Measurements from ENCODE around the gene CDC123. TPM values are rescaled to one million over a fixed set of nuclear protein-coding genes. Genes with fewer than 3 reads are reported as not detected.
"Not testable (repeated sequence)": the region's sequence is repeated elsewhere in the genome, so short reads cannot be mapped to it uniquely, and the experiment has no call there.

CDC123 gene
- total RNA-seq, 2 experiments from 2014 or later: 56.7 to 69.2 TPM

DNA sequence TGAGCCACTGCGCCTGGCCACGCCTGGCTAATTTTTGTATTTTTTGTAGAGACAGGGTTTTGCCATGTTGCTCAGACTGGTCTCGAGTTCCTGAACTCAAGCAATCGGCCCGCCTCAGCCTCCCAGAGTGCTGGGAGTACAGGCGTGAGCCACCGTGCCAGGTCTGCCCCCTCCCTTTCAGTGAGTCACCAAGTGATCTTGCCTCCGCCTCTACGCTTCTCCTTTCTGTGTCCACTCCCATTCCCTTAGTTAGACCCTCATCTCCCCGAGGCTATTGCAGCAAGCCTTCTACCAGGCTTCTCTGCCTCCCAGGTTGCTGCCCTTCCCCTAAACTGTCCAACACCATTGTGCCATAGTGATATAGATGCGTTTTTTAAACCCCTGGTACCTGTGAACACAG, 32.9 kb downstream of the CDC123 start:
- H3K27me3 Mint-ChIP-seq: no peaks in the 10 kb centered on the region
- H3K36me3 Mint-ChIP-seq: peaks cover 33% of the 10 kb centered on the region
- H3K4me1 Mint-ChIP-seq: no peaks in the 10 kb centered on the region
- H3K9me3 Mint-ChIP-seq: peaks cover 3% of the 10 kb centered on the region
- DNase-seq: no peak
- H3K4me3 Mint-ChIP-seq: no peak overlapping the region
- no peak overlapping the region for H3K27ac Mint-ChIP-seq
- POLR2A ChIA-PET: no interaction called here
- ATAC-seq (ENCODE audit: low read depth): no peak

DNA sequence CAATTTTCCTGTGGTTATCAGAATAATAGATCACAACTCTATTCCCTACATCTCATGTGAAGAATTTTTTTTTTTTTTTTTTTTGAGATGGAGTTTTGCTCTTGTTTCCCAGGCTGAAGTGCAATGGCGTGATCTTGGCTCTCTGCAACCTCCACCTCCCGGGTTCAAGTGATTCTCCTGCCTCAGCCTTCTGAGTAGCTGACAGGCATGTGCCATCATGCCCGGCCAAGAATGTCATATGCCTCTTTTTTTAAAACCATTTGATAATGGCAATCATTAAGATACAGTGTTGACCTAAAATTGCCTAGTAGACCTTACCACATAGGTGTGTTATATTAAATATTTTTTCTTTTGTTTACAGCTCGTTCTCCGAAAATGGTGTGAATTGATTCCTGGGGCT, 38.7 kb downstream of the CDC123 start:
- H3K9me3 Mint-ChIP-seq; H3K4me1 Mint-ChIP-seq; H3K4me3 Mint-ChIP-seq; DNase-seq; ATAC-seq (ENCODE audit: low read depth); H3K27ac Mint-ChIP-seq; H3K27me3 Mint-ChIP-seq; POLR2A ChIA-PET: not testable (repeated sequence)
- H3K36me3 Mint-ChIP-seq: peaks cover 22% of the 10 kb centered on the region

DNA sequence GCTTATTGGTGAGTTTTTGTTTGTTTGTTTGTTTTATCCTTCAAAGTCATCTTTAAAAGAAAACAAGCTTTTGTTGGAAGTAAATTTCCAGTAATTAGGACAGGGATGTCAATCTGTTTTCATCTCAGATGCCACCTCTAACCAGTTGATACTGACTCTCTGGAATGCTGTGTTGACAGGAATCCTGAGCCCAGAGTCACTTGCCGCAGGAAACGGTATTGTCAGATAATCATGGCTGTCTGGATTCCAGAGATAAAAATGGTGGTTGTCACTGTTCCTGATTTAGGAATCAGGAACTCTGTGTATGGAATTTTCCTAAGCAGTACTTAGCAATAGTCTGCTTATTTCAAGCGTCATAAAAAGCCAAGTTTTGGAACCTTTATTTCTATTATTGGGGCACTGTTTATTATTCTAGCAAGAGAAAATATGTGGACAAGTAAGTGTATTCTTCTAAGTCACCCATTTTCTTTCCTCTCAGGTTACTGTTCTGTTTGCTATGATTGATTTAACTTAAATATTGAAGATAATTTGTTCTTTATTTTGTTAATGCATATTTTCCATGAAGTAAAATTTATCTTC, 39.2 kb downstream of the CDC123 start:
- POLR2A ChIA-PET: no interaction called here
- Mint-ChIP-seq H3K4me3 (no peak overlapping the region), H3K4me1 (peaks cover 2% of the 10 kb centered on the region), H3K36me3 (peaks cover 23% of the 10 kb centered on the region), H3K27ac (no peak overlapping the region), H3K9me3 (no peaks in the 10 kb centered on the region), H3K27me3 (no peaks in the 10 kb centered on the region)
- ATAC-seq (ENCODE audit: low read depth): no peak
- DNase-seq: no peak

DNA sequence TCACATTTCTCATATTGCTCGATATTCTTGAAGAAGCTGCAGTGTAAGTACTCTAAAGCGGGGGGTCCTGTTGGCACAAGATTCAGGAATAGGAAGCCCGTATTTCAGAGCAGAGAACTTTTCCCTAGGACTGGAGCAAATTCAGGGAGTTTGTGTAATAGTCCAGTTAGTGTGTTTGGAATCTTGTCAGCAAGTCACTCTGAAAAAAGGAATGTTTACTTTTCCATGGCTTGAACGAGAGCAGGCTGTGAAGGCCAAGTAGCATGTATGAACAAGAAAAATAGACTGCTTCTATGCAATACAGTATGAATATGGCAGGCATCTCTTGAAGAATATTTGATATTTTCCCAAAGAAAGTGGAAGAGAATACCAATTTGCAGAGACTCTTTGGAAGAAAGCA, 39.8 kb downstream of the CDC123 start:
- peaks cover 24% of the 10 kb centered on the region for H3K36me3 Mint-ChIP-seq
- no peak overlapping the region for H3K27ac Mint-ChIP-seq
- peaks cover 6% of the 10 kb centered on the region for H3K4me1 Mint-ChIP-seq
- POLR2A ChIA-PET: no interaction called here
- no peaks in the 10 kb centered on the region for H3K9me3 Mint-ChIP-seq
- ATAC-seq (ENCODE audit: low read depth) (no peak), DNase-seq (no peak)
- H3K4me3 Mint-ChIP-seq: no peak overlapping the region
- H3K27me3 Mint-ChIP-seq: no peaks in the 10 kb centered on the region

DNA sequence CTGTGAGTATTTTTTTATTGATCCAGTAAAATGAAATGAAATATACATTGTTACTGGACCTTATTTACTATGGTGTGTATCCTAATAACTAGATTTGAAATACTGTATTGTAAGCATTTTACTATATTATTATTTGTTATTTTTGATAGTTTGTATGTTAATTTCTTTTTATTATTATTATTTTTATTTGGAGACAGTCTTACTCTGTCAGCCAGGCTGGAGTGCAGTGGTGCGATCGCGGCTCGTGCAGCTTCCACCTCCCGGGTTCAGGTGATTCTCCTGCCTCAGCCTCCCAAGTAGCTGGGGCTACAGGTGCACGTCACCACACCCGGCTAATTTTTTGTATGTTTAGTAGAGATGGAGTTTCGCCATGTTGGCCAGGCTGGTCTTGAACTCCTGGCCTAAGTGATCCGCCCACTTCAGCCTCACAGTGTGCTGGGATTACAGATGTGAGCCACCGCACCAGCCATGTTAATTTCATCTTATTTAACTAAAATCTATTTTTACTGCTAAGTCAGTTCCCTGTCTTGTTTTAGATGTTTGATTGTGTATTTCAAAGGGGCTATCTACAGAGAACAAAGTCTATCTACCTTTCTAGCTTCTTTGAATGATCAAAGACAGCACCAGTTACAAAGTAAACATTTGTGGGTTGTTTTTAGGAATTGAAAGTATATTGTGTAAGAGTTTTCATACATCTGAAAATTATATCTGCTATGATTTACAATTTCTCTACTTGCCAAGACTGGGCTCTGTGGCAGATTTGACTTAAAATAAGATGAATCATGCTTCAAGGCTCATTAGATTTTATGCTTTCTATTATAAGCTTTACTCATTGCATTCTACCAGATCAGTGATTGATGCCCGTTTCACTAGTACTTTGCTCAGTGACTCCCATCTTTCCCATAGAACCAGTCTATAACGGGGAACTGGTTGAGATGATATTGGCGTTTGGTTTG, 41.6 kb downstream of the CDC123 start:
- Mint-ChIP-seq H3K4me3 (no peak overlapping the region), H3K4me1 (peaks cover 11% of the 10 kb centered on the region), H3K27me3 (no peaks in the 10 kb centered on the region), H3K36me3 (peaks cover 25% of the 10 kb centered on the region), H3K9me3 (no peaks in the 10 kb centered on the region), H3K27ac (no peak overlapping the region)
- POLR2A ChIA-PET: no interaction called here
- ATAC-seq (ENCODE audit: low read depth): no peak
- DNase-seq: no peak

DNA sequence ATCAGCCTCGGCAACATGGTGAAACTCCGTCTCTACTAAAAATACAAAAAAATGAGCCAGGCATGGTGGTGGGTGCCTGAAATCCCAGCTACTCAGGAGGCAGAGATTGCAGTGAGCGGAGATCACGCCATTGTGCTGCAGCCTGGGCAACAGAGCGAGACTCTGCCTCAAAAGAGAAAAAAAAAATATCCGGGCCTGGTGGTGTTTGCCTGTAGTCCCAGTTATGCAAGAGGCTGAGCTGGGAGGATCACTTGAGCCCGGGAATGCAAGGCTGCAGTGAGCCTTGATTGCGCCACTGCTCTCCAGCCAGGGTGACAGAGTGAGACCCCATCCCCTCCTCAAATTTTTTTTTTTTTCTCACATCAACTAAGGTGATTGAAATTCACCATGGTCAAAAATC, 42.8 kb downstream of the CDC123 start:
- Mint-ChIP-seq H3K36me3 (peaks cover 27% of the 10 kb centered on the region), H3K4me1 (peaks cover 11% of the 10 kb centered on the region), H3K27ac (no peak overlapping the region), H3K9me3 (no peaks in the 10 kb centered on the region), H3K4me3 (no peak overlapping the region), H3K27me3 (no peaks in the 10 kb centered on the region)
- ATAC-seq (ENCODE audit: low read depth) (no peak), DNase-seq (no peak)
- POLR2A ChIA-PET: interaction anchor here (0.7 kb wide), 1 partner anchor 399 kb away, joined by 3 read pairs; no protein-coding TSS in a partner anchor

DNA sequence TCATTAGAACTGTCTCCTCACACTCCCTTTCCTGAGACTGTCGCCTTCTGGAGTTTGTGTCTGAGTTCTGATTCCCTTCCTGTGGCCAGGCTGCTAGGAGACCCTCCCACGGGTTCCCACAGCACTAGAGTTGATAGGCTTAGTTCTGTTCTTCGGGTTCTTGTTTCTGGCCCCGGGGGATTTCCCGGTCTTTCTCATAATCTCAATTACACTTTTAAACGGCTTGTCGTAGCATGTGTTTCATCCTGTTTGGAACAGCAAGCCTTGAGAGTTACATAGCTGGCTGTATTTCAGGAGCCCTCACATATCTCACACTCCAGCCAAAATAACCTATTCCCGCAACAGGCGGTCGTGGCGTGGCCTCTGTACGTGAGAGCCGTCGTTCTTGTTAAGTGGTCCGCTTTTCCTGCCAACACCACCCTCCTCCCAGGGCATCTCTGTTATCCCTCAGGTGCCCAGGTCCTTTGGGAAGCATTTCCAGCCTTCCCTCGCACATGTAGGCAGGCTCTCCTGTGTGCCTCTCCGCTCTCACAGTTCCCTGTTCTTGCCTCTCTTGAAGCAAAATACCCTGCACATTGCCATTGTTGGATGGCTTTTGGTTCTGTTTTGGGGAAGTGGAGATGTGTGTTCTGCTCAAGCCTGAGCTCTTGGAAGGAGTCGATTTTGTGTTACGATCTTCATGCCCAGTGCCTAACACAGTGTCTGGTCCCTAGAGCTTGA, 46.0 kb downstream of the CDC123 start:
- DNase-seq (no peak), ATAC-seq (ENCODE audit: low read depth) (no peak)
- no peak overlapping the region for H3K27ac Mint-ChIP-seq
- POLR2A ChIA-PET: interaction anchor here (0.5 kb wide), 1 partner anchor 119 kb away, joined by 5 read pairs; no protein-coding TSS in a partner anchor
- H3K4me1 Mint-ChIP-seq: peaks cover 11% of the 10 kb centered on the region
- H3K27me3 Mint-ChIP-seq: no peaks in the 10 kb centered on the region
- H3K4me3 Mint-ChIP-seq: no peak overlapping the region
- H3K9me3 Mint-ChIP-seq: no peaks in the 10 kb centered on the region
- peaks cover 25% of the 10 kb centered on the region for H3K36me3 Mint-ChIP-seq

DNA sequence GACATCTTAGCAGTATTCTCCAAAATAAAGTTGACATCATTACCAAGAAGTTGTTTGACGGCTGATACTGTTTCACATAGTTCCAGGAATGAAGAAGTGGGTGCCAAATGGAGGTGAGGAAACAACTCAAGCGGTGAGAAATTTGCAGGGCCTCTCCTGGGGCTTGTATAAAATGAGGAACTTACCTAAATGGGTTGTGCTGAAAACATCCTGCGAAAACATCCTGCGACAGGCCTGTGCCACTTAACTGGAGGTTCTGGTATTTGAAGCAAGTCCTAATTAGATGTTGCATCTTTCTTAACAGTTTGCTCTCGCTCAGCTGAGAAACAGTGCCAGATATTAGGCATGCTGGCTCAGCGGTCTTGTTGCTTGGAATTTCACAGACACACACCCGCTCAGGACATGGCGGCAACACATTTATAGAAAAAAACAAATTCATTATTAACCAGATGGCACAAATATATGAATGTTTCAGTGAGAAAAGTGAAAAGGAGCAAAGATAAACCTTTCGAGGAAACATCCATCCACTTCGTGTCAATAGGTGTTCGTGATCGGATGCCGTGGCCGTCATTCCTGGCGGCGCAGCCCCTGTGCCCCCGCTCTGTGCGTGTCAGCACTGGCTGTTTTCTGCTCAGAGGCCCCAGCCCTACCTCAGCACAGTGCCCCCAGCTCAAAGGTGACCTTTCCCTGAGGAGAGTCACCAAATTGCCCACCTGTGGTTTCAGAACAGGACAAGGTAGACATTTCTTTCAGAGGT, 48.1 kb downstream of the CDC123 start:
- H3K4me3 Mint-ChIP-seq: no peak overlapping the region
- no peak overlapping the region for H3K27ac Mint-ChIP-seq
- no peaks in the 10 kb centered on the region for H3K9me3 Mint-ChIP-seq
- H3K27me3 Mint-ChIP-seq: no peaks in the 10 kb centered on the region
- no peak for ATAC-seq (ENCODE audit: low read depth)
- H3K4me1 Mint-ChIP-seq: peaks cover 11% of the 10 kb centered on the region
- POLR2A ChIA-PET: interaction anchor here (0.6 kb wide), 1 partner anchor 12 kb away, joined by 3 read pairs; no protein-coding TSS in a partner anchor
- DNase-seq: no peak
- H3K36me3 Mint-ChIP-seq: peaks cover 28% of the 10 kb centered on the region

DNA sequence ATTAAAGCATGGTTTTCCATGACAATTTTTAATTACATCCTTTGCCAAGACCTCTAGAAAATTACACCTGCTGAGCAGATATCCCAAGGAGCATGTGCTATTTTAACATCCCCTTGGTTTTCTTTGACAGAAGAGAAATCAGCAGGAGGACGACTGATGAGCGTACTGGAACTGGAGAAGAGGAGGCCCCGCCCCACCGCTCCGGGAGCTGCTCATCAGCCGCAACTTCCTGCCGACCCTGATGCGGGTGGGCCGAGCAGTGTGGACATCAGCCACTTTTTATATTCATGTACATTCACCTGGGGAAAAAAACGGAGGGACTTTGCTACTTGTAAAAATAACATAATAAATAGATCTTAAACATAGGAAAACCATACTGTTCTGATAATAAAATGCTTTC, 54.2 kb downstream of the CDC123 start:
- H3K27ac Mint-ChIP-seq: no peak overlapping the region
- no peak for ATAC-seq (ENCODE audit: low read depth)

DNA sequence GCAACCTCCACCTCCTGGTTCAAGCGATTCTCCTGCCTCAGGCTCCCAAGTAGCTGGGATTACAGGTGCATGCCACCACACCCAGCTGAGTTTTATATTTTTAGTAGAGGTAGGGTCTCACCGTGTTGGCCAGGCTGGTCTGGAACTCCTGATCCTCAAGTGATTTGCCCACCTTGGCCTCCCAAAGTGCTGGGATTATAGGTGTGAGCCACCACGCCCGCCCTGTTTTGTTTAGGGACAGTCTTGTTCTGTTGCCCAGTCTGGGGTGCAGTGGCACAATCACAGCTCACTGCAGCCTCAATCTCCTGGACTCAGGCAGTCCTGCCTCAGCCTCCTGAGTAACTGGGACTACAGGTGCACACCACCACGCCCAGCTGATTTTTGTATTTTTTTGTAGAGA, 54.7 kb downstream of the CDC123 start:
- DNase-seq; H3K27me3 Mint-ChIP-seq; H3K27ac Mint-ChIP-seq; H3K4me3 Mint-ChIP-seq; H3K4me1 Mint-ChIP-seq; POLR2A ChIA-PET; H3K9me3 Mint-ChIP-seq; ATAC-seq (ENCODE audit: low read depth): not testable (repeated sequence)
- peaks cover 20% of the 10 kb centered on the region for H3K36me3 Mint-ChIP-seq

More for the DNA sequence above, 54.2 kb downstream of the CDC123 start:
- Mint-ChIP-seq H3K9me3 (no peaks in the 10 kb centered on the region), H3K4me3 (no peak overlapping the region), H3K27me3 (no peaks in the 10 kb centered on the region), H3K4me1 (no peaks in the 10 kb centered on the region), H3K36me3 (peaks cover 20% of the 10 kb centered on the region)
- POLR2A ChIA-PET: no interaction called here
- DNase-seq: no peak

DNA sequence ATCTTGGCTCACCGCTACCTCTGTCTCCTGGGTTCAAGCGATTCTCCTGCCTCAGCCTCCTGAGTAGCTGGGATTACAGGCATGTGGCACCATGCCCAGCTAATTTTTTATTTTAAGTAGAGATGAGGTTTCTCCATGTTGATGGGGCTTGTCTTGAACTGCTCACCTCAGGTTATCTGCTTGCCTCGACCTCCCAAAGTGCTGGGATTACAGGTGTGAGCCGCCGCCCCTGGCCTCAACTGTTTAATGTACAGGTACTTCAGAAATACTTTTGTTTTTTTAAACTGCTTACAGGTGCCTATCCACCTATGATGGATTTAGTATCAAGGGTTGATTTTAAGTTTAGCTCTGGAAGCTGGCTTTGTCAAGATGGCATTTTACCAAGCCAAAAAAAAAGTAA, 55.6 kb downstream of the CDC123 start:
- H3K27ac Mint-ChIP-seq: no peak overlapping the region
- H3K4me1 Mint-ChIP-seq: no peaks in the 10 kb centered on the region
- ATAC-seq (ENCODE audit: low read depth) (no peak), DNase-seq (no peak)
- H3K36me3 Mint-ChIP-seq: peaks cover 14% of the 10 kb centered on the region
- H3K9me3 Mint-ChIP-seq: no peaks in the 10 kb centered on the region
- H3K4me3 Mint-ChIP-seq: no peak overlapping the region
- POLR2A ChIA-PET: no interaction called here
- no peaks in the 10 kb centered on the region for H3K27me3 Mint-ChIP-seq

DNA sequence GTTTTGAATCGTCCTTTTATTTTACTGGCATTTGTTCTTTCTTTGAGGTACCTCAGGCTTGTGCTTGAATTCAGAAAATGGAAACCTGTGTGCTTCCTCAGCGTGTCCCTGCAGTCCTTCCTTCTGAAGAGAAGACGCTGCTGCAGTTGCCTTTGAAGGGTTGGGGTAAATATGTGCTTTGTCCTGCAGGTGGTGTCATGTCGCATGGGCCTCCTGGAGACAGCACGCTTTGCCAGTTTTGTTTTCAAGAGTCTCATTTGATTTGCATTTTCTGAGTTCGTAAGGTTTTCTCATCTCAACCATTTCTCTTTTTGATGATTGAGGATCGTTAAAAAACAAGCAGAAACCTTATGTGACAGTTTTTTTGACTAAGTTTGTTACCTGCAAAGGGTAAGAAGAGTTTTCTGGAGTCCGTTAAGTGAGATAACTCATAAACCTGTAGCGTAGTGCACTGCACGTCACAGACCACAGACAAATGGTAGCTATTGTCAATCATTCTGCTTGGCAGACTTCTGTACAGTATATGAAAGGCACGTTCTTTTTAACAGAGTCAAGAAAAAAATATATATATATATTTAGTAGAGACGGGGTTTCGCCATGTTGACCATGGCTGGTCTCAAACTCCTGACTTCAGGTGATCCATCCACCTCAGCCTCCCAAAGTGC, 57.0 kb downstream of the CDC123 start:
- Mint-ChIP-seq H3K27ac (no peak overlapping the region), H3K36me3 (peaks cover 7% of the 10 kb centered on the region), H3K4me1 (no peaks in the 10 kb centered on the region), H3K4me3 (no peak overlapping the region), H3K9me3 (no peaks in the 10 kb centered on the region), H3K27me3 (no peaks in the 10 kb centered on the region)
- POLR2A ChIA-PET: no interaction called here
- DNase-seq (no peak), ATAC-seq (ENCODE audit: low read depth) (no peak)

DNA sequence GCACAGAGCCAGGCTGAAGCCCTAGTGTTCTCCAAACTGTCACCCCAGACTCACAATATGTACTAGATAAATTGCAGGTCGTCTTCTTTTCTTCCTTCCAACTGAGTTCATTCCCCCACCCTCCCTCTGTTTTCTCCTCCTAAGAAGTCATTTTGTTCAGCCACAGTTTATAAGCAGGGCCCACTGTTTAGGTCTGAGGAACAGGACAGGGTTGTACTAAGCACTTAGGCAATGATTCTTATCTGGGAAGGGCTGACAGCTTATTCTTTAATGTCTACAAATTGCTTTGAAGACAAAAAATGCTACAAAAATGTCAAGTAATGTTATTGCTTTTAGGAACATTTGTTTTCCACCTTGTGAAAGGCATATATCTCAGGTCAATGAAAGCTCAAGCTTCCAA, 59.1 kb downstream of the CDC123 start:
- DNase-seq (no peak), ATAC-seq (ENCODE audit: low read depth) (no peak)
- H3K27ac Mint-ChIP-seq: no peak overlapping the region
- no peaks in the 10 kb centered on the region for H3K4me1 Mint-ChIP-seq
- H3K36me3 Mint-ChIP-seq: peaks cover 6% of the 10 kb centered on the region
- H3K4me3 Mint-ChIP-seq: no peak overlapping the region
- POLR2A ChIA-PET: no interaction called here
- no peaks in the 10 kb centered on the region for H3K27me3 Mint-ChIP-seq
- no peaks in the 10 kb centered on the region for H3K9me3 Mint-ChIP-seq
